GM19438 (cell line): ENCODE data around the gene ZFHX3.
"Not testable (repeated sequence)": the region's sequence is repeated elsewhere in the genome, so short reads cannot be mapped to it uniquely, and the experiment has no call there.

Experiments
- ATAC-seq: cut with Tn5 transposase; IDR thresholded peaks from one replicate; pipeline ENCODE4 v1.9.1; 2021; ENCODE audit warnings: low read depth; ENCODE audit not compliant: unreplicated experiment

ZFHX3 gene

GRCh38 chr16:73024571-73025105 is 23.3 kb downstream of the ZFHX3 start:
- no peak for ATAC-seq

- no peak for ATAC-seq
These were observed 24.0 kb downstream of the ZFHX3 start for GRCh38 chr16:73023752-73024570.

GRCh38 chr16:73023320-73023719 is 24.6 kb downstream of the ZFHX3 start:
- no peak for ATAC-seq

DNA sequence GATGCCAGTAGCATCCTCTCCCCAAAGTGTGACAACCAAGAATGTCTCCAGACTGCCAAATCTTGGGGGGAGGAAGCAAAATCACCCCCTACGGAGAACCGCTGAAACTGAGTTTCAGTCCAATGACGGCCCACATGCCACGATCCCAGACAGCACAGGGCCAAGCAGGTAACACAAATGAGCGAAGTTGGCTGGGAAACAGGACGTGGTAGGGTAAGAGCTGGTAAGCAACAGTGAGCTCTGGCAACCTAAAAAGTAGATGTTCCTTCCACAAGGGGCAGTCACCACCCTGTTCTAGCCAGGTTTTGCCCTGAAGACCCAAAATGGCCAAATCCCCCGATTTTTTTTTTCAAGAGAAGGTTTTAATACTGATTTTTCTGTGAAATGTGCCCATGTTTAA is 25.4 kb downstream of the ZFHX3 start:
- ATAC-seq = no peak

DNA sequence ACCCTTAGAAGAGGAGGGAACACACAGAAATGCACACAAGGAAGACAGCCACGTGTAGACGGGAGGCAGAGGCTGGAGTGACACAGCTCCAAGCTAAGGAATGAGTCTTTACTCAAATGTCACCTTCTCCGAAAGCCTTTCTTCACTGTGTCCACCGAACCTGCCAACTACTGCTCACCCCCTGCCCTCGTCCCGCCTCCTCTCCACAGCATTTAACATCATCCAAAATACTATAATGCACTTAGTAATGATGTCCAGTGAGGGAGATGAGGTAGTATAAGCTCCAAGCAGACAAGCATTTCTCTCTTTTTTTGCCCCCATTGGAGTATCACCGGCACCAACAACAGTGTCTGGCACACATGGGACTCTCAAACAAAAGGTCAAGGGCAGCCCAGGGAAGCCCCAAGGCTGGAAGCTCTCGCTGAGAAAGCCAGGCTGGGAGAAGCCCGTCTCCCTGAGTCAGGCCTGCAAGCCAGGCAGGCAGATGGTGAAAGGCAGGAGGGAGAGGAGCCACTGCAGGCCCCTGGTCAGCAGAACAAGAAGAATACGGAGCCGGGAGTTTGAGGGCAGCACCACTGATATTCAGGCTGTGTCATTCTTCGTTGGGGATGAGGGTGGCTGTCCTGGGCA is 25.9 kb downstream of the ZFHX3 start:
- no peak for ATAC-seq

GRCh38 chr16:73020409-73020884 is 27.5 kb downstream of the ZFHX3 start:
- no peak for ATAC-seq

- no peak for ATAC-seq
These were observed 28.2 kb downstream of the ZFHX3 start for GRCh38 chr16:73019457-73020362.

DNA sequence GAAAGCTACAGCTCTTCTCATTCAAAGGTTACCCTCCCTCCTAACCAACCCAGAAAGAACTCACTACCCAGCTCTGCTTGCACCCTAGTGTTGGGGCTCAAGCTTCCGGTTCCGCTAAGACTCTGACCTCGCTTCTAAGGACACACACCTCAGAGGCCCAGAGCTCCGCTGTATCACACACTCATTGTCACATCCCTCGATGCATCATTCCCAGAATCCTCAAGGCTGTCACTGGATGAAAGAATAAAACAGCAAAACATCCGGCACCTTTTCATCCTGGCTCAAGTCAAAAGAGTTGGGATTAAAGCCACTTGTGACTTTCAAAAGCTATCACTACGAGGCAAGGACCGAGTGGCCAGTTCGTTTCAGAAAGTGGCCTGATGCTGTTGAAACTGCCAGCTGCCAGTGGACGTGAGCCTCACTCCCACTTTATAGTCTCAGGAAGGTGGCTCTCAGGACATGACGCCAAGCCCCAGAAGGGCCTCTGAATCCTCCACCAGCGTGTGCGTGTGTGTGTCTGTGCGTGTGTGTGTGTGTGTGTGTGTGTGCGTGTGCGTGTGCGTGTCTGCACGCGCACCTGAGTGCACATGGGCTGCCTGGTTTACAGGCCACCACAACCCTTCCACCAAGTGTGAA is 29.0 kb downstream of the ZFHX3 start:
- no peak for ATAC-seq

DNA sequence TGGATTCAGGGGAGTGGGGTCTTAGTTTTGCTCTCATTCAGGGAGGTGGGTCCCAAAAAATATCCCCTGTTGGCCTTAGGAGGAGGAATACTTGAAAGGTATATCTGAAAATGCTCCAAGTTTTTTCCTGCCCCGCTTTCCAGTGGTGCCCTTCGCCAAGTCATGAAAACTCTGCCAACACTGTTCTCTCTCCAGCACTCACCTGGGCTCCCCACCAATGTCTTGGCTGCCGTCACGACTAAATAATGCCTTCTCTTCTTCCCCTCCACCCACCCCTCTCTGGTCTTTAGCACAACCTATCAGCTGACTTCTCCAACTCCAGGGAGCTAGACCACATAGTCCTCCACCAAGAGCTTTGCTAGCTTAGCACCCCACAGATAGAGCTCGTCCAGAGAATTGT is 30.6 kb downstream of the ZFHX3 start:
- ATAC-seq = no peak

GRCh38 chr16:73016488-73016830 is 31.5 kb downstream of the ZFHX3 start:
- ATAC-seq = no peak

GRCh38 chr16:73015612-73016487 is 32.1 kb downstream of the ZFHX3 start:
- ATAC-seq = peak; percentile 90

- no peak for ATAC-seq
These were observed 33.2 kb downstream of the ZFHX3 start for GRCh38 chr16:73014768-73015167.

DNA sequence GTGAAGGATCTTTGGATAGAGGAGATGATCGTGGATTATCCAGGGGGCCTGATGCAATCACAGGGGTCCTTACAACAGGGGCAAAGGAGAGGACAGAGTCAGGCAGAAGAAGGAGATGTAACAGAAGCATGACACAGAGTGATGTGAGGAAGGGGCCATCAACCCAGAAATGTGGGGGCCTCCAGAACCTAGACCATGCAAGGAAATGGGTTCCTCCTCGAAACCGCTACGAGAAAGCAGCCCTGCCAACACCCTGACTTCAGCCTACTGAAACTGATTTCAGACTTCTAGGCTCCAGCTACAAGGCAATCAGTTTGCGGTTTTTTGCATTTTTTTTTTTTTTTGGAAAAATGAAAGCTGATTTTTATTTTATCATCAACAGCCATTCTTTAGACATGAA is 34.0 kb downstream of the ZFHX3 start:
- no peak for ATAC-seq

DNA sequence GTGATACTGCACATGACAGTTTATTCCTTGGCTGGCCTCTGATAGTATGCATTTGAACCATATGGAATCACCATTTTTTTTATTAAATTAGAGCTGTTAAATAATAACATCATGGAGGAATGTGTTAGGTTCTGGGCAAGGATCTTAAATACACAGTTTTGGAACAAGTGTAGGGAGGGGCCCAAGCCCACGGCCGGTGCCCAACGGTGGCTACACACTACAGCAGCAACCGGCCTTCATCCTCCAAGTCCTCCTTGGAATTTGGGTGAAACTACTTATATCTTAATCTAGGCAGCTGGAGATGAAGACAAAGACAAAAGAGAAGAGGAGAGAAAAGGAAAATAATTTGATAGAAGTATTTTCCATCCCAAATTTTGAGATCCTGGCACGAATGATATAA is 35.6 kb downstream of the ZFHX3 start:
- no peak for ATAC-seq

- ATAC-seq = no peak
These were observed 36.0 kb downstream of the ZFHX3 start for GRCh38 chr16:73011926-73012325.

DNA sequence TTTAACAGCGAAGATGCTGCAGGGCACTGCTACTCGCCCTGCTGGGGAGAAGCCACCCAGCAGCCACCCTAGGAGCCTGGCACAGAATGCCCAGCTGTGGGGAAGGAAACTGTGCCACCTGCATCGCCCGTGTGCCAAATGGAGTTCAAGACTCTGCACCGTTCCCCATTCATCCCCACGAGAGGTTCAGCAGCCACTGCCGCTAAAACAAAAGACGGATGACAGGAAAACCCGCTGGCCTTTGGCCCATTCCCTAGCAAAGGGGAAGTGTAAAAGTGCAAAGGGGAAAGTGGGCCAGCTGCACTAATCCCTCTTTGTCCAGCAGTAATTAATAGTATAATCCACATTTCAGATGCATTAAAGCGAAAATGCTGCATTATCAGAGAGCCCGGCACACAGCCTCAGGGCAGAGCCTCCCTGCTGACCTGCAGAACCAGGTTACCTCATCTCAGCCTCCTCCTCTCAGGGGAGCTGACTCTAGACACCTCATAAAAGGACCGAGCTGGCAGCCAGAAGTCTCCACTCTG is 37.7 kb downstream of the ZFHX3 start:
- ATAC-seq = no peak

DNA sequence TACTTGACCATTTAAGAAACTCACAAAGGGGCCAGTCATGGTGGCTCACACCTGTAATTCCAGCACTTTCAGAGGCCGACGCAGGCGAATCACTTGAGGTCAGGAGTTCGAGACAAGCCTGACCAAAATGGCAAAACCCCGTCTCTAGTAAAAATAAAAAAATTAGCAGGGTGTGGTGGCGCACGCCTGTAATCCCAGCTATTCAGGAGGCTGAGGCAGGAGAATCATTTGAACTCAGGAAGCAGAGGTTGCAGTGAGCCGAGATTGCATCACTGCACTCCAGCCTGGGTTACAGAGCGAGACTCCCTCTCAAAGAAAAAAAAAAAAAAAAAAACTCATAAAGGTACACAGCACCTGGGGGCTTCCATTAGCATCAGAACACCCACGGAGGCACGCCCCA is 38.2 kb downstream of the ZFHX3 start:
- not testable (repeated sequence) for ATAC-seq

DNA sequence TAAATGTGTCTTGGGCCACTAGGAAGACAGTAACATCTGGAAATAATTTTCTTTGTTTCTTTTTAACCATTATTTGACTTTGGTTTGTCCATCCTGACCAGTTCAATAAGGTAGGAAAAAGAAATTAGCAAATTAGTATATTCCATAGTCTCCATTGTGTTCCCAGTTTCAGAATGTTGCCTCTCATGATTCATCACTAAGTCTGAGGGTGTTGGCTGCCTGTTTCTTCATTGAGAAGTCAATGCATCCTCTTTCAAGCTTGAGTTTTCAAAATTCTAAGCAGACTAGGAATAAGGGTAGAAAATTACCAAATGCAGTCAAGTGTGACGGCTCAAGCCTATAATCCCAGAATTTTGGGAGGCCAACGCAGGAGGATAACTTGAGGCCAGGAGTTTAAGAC is 41.9 kb downstream of the ZFHX3 start:
- ATAC-seq = no peak

DNA sequence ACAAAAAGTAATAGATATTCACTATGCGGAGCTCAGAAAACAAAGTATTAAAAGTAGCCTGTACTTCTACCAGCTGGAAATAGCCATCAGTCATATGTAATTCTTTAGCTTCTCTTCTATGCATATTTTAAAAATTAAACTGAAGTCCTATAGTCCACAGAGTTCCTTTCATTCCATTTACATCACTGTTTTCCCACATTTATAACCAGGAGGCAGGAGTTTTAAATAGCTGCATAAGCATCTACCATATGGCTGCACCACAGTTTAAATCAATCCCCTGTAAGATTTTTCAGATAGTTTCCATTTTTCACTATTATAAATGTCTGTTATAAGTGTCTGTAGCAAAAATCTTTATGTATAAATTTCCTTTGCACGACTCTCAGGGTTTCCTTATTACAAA is 45.1 kb downstream of the ZFHX3 start:
- no peak for ATAC-seq
